HEK293 (cell line): ENCODE results near the gene ACTL8.

Experiments
- CTCF ChIA-PET: fragments of 350-600 bp; formaldehyde crosslinking; extraction: SDS; loops from one replicate; lab custom pipeline; 2021; ENCODE audit warnings: antibody characterized with exemption; lab: Yijun Ruan, JAX
- POLR2A ChIA-PET: fragments of 300-600 bp; formaldehyde crosslinking; extraction: SDS; loops from one replicate; lab custom pipeline; 2020; ENCODE audit warnings: antibody characterized with exemption, inconsistent platforms; lab: Yijun Ruan, JAX
- H3K27ac ChIP-seq: fragments of 200-500 bp; sonication (Bioruptor generic); 2 replicates; pipeline ENCODE4 v1.5.1; 2014; ENCODE audit warnings: low read depth, low read length, control low read depth, inconsistent platforms; ENCODE audit errors: extremely low read depth
- H3K36me3 ChIP-seq, 2 experiments: fragments of 200-500 bp in 1 of 2; sonication (Bioruptor generic) in 1 of 2; 1 replicate in 1 of 2; 2 replicates in 1 of 2; pipeline ENCODE4 v1.5.1; 2014 to 2017; ENCODE audit warnings: inconsistent platforms in 2 of 2, low read length in 2 of 2; ENCODE audit not compliant: control insufficient read depth in 2 of 2, insufficient read depth in 1 of 2
- H3K4me1 ChIP-seq: fragments of 200-500 bp; sonication (Bioruptor generic); 2 replicates; pipeline ENCODE4 v1.5.1; 2014; ENCODE audit warnings: mild to moderate bottlenecking, low read length, inconsistent platforms; ENCODE audit not compliant: control insufficient read depth, insufficient read depth
- H3K4me3 ChIP-seq: 2 replicates; pipeline ENCODE4 v1.5.1; 2011; ENCODE audit warnings: low read depth, mild to moderate bottlenecking, control low read depth, low read length, moderate library complexity
- H3K9me3 ChIP-seq: fragments of 200-500 bp; sonication (Bioruptor generic); 2 replicates; pipeline ENCODE4 v1.5.1; 2014; ENCODE audit warnings: low read depth, low read length, inconsistent platforms; ENCODE audit not compliant: control insufficient read depth, insufficient read depth
- ELK4 ChIP-seq: IDR thresholded peaks from 2 replicates; pipeline ENCODE4 v1.6.1; 2011; ENCODE audit warnings: mild to moderate bottlenecking, low read depth, low read length, borderline replicate concordance
- GLIS2 ChIP-seq: fragments of 450-650 bp; formaldehyde crosslinking; IDR thresholded peaks from 2 replicates; pipeline ENCODE4 v1.5.1; 2016; ENCODE audit warnings: missing biosample characterization, missing genetic modification characterization
- KLF7 ChIP-seq: fragments of 450-650 bp; formaldehyde crosslinking; IDR thresholded peaks from 2 replicates; pipeline ENCODE4 v1.5.1; 2016; ENCODE audit warnings: missing biosample characterization, missing genetic modification characterization, borderline replicate concordance
- MEIS1 ChIP-seq: sonication (generic); formaldehyde crosslinking; IDR thresholded peaks from 2 replicates; pipeline ENCODE4 v1.8.1; 2022; ENCODE audit warnings: missing genetic modification reagents, mild to moderate bottlenecking, borderline replicate concordance
- MZF1 ChIP-seq: fragments of 450-650 bp; formaldehyde crosslinking; IDR thresholded peaks from 2 replicates; pipeline ENCODE4 v1.5.1; 2017; ENCODE audit warnings: missing biosample characterization, missing genetic modification characterization, borderline replicate concordance
- PBX3 ChIP-seq: sonication (generic); formaldehyde crosslinking; IDR thresholded peaks from 2 replicates; pipeline ENCODE4 v1.8.1; 2022; ENCODE audit warnings: mild to moderate bottlenecking, moderate library complexity, missing genetic modification reagents
- SP7 ChIP-seq: fragments of 450-650 bp; formaldehyde crosslinking; IDR thresholded peaks from 2 replicates; pipeline ENCODE4 v1.5.1; 2016; ENCODE audit warnings: missing biosample characterization, missing genetic modification characterization
- YY2 ChIP-seq: fragments of 450-650 bp; formaldehyde crosslinking; IDR thresholded peaks from 2 replicates; pipeline ENCODE4 v1.5.1; 2016; ENCODE audit warnings: missing biosample characterization, missing genetic modification characterization
- ZBTB17 ChIP-seq: fragments of 450-650 bp; formaldehyde crosslinking; IDR thresholded peaks from 2 replicates; pipeline ENCODE4 v1.5.1; 2016; ENCODE audit warnings: missing biosample characterization, missing genetic modification characterization
- ZEB2 ChIP-seq: fragments of 450-650 bp; formaldehyde crosslinking; IDR thresholded peaks from 2 replicates; pipeline ENCODE4 v1.5.1; 2016; ENCODE audit warnings: missing biosample characterization, missing genetic modification characterization
- ZFHX2 ChIP-seq: fragments of 450-650 bp; formaldehyde crosslinking; conservative IDR thresholded peaks from 2 replicates; pipeline ENCODE4 v1.5.1; 2016; ENCODE audit warnings: missing biosample characterization, missing genetic modification characterization
- ZNF274 ChIP-seq, 2 experiments: fragments of 200-500 bp in 1 of 2; fragments of 450-650 bp in 1 of 2; sonication (Bioruptor generic) in 1 of 2; formaldehyde crosslinking in 1 of 2; IDR thresholded peaks; 2 replicates each; pipeline versions ENCODE4 v1.5.1 to v1.6.1; 2014 to 2016; ENCODE audit warnings: borderline replicate concordance in 1 of 2, inconsistent platforms in 1 of 2, low read length in 1 of 2, missing biosample characterization in 1 of 2, missing genetic modification characterization in 1 of 2
- ZNF280C ChIP-seq: fragments of 450-650 bp; formaldehyde crosslinking; IDR thresholded peaks from 2 replicates; pipeline ENCODE4 v1.5.1; 2016; ENCODE audit warnings: missing biosample characterization, missing genetic modification characterization
- ZNF324 ChIP-seq: fragments of 450-650 bp; formaldehyde crosslinking; IDR thresholded peaks from 2 replicates; pipeline ENCODE4 v1.5.1; 2016; ENCODE audit warnings: missing biosample characterization, missing genetic modification characterization
- ZNF501 ChIP-seq: fragments of 450-650 bp; formaldehyde crosslinking; IDR thresholded peaks from 2 replicates; pipeline ENCODE4 v1.5.1; 2016; ENCODE audit warnings: missing biosample characterization, missing genetic modification characterization
- ZNF510 ChIP-seq: fragments of 450-650 bp; formaldehyde crosslinking; IDR thresholded peaks from 2 replicates; pipeline ENCODE4 v1.5.1; 2018; ENCODE audit warnings: mild to moderate bottlenecking, missing genetic modification characterization, missing biosample characterization; ENCODE audit not compliant: insufficient replicate concordance
- ZNF529 ChIP-seq: fragments of 450-650 bp; formaldehyde crosslinking; IDR thresholded peaks from 2 replicates; pipeline ENCODE4 v1.5.1; 2017; ENCODE audit warnings: missing genetic modification characterization, missing biosample characterization; ENCODE audit not compliant: insufficient replicate concordance
- ZNF600 ChIP-seq: fragments of 450-650 bp; formaldehyde crosslinking; IDR thresholded peaks from 2 replicates; pipeline ENCODE4 v1.5.1; 2016; ENCODE audit warnings: missing biosample characterization, missing genetic modification characterization
- ZNF629 ChIP-seq: fragments of 450-650 bp; formaldehyde crosslinking; IDR thresholded peaks from 2 replicates; pipeline ENCODE4 v1.5.1; 2017; ENCODE audit warnings: missing biosample characterization, missing genetic modification characterization
- ZNF654 ChIP-seq: fragments of 450-650 bp; formaldehyde crosslinking; IDR thresholded peaks from 2 replicates; pipeline ENCODE4 v1.5.1; 2016; ENCODE audit warnings: low read depth, missing biosample characterization, missing genetic modification characterization
- ZNF660 ChIP-seq: fragments of 450-650 bp; IDR thresholded peaks from 2 replicates; pipeline ENCODE4 v1.5.1; 2018; ENCODE audit warnings: missing biosample characterization, mild to moderate bottlenecking, missing genetic modification characterization
- ZNF768 ChIP-seq: fragments of 450-650 bp; formaldehyde crosslinking; IDR thresholded peaks from 2 replicates; pipeline ENCODE4 v1.5.1; 2018; ENCODE audit warnings: missing biosample characterization, mild to moderate bottlenecking, missing genetic modification characterization
- TF ChIP-seq, protein P1 (sequence below): fragments of 450-650 bp; formaldehyde crosslinking; IDR thresholded peaks from 2 replicates; pipeline ENCODE4 v1.5.1; 2016; ENCODE audit warnings: missing biosample characterization, missing genetic modification characterization
- TF ChIP-seq, protein P2 (sequence below): fragments of 450-650 bp; formaldehyde crosslinking; IDR thresholded peaks from 2 replicates; pipeline ENCODE4 v1.5.1; 2016; ENCODE audit warnings: missing biosample characterization, missing genetic modification characterization

ACTL8 gene

DNA sequence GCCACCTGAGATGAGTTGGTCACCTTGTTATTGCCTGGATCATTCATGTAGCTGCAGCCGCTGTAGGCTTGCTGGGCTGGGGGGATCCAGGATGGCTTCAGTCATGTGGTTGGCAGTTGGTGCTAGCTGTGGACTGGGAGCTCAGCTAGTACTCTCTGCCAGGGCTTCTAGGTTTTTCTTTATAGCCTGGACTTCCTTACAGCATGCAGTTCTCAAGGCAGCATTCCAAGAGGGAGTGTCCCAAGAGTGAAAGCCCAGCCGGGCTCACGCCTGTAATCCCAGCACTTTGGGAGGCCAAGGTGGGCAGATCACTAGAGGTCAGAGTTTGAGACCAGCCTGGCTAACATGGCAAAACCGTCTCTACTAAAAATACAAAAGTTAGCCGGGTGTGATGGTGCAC is 23.7 kb upstream of the ACTL8 start:
- Histone ChIP-seq H3K4me1 (no peaks in the 10 kb centered on the region), H3K4me3 (no peak overlapping the region), H3K9me3 (no peaks in the 10 kb centered on the region), H3K36me3 (no peaks in the 10 kb centered on the region), H3K27ac (no peak overlapping the region)
- TF ChIP-seq, protein P1, sequence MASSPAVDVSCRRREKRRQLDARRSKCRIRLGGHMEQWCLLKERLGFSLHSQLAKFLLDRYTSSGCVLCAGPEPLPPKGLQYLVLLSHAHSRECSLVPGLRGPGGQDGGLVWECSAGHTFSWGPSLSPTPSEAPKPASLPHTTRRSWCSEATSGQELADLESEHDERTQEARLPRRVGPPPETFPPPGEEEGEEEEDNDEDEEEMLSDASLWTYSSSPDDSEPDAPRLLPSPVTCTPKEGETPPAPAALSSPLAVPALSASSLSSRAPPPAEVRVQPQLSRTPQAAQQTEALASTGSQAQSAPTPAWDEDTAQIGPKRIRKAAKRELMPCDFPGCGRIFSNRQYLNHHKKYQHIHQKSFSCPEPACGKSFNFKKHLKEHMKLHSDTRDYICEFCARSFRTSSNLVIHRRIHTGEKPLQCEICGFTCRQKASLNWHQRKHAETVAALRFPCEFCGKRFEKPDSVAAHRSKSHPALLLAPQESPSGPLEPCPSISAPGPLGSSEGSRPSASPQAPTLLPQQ (tag by site-specific recombination) = no peak
- TF ChIP-seq ZNF529 (tag by site-specific recombination) (no peak), PBX3 (CRISPR knock-in tag) (no peak), ZNF510 (no peak), ELK4 (no peak), YY2 (tag by site-specific recombination) (no peak), ZFHX2 (no peak)
- ChIA-PET POLR2A (no interaction called here), CTCF (interaction anchor here (0.5 to 1.5 kb wide), 4 partner anchors 71 to 820 kb away, joined by 3 to 4 read pairs (median 4); no protein-coding TSS in a partner anchor)

DNA sequence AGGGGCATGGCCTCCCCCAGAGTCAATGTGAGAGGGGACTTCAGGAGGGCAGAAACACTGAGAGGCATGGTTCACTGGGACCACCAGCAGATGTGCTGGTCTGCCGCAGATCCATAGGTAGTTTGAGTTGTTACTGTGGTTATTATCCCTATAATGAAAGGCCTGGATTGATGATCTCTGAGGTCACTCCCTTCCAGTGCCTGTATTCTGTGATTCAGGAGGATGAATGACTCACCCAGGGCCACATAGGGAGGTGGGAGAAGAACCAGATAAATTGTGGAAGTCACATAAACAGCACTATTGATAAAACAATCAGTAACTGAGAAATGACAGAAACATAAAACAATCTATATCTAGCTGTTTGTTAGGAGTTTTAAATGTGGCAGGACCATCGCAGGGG is 22.7 kb upstream of the ACTL8 start:
- Histone ChIP-seq H3K36me3 (no peaks in the 10 kb centered on the region), H3K27ac (no peak overlapping the region), H3K4me1 (no peaks in the 10 kb centered on the region), H3K9me3 (no peaks in the 10 kb centered on the region), H3K4me3 (no peak overlapping the region)
- POLR2A ChIA-PET = no interaction called here
- no peak for TF ChIP-seq KLF7 (tag by site-specific recombination)
- TF ChIP-seq ZNF654 (tag by site-specific recombination) = no peak
- TF ChIP-seq ZNF660 (tag by site-specific recombination) = 0 out of 2 replicates have a peak, but pooled peaks have one; percentile 49
- TF ChIP-seq ZNF768 (tag by site-specific recombination) = no peak
- TF ChIP-seq, protein P2, sequence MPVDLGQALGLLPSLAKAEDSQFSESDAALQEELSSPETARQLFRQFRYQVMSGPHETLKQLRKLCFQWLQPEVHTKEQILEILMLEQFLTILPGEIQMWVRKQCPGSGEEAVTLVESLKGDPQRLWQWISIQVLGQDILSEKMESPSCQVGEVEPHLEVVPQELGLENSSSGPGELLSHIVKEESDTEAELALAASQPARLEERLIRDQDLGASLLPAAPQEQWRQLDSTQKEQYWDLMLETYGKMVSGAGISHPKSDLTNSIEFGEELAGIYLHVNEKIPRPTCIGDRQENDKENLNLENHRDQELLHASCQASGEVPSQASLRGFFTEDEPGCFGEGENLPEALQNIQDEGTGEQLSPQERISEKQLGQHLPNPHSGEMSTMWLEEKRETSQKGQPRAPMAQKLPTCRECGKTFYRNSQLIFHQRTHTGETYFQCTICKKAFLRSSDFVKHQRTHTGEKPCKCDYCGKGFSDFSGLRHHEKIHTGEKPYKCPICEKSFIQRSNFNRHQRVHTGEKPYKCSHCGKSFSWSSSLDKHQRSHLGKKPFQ (tag by site-specific recombination) = no peak
- 0 out of 2 replicates have a peak, but pooled peaks have one; percentile 32 for TF ChIP-seq ZBTB17 (tag by site-specific recombination)
- no peak for TF ChIP-seq ZEB2 (tag by site-specific recombination)
- TF ChIP-seq ZNF280C (tag by site-specific recombination) = no peak
- TF ChIP-seq ZNF600 = peak; percentile 20; the same call in 1 of the 2 replicates
- TF ChIP-seq SP7 (tag by site-specific recombination) = 0 out of 2 replicates have a peak, but pooled peaks have one; percentile 36
- TF ChIP-seq ZNF274 (IDR thresholded peaks at IDR 0.05; ENCODE audit: low read length) = no peak
- TF ChIP-seq ZNF274 (tag by site-specific recombination; IDR thresholded peaks at IDR 0.05; ENCODE audit: borderline replicate concordance) = no peak
- TF ChIP-seq MZF1 (tag by site-specific recombination) = no peak
- TF ChIP-seq ZNF501 (tag by site-specific recombination) = no peak
- TF ChIP-seq GLIS2 (tag by site-specific recombination) = no peak
- no peak for TF ChIP-seq MEIS1
- peak; percentile 50; the same call in 1 of the 2 replicates for TF ChIP-seq ZNF629 (tag by site-specific recombination)
- TF ChIP-seq ZNF324 = no peak
- CTCF ChIA-PET = no interaction called here
